Heart left ventricle (tissue), 16 donors: ENCODE data around the gene ZCWPW1. TPM values are rescaled to one million over a fixed set of nuclear protein-coding genes. Genes with fewer than 3 reads are reported as not detected.

Source experiments
- ATAC-seq, 4 donors: fragments of 200-7000 bp; cut with Tn5 transposase; one replicate each; pipeline ENCODE4 v1.9.1; 2020 to 2022; ENCODE audit warnings: moderate library complexity in 4 of 4, mild to moderate bottlenecking in 3 of 4, moderate number of reproducible peaks in 1 of 4
- DNase-seq, 5 donors: peaks; one replicate each; pipeline ENCODE4 v3.0.0-alpha.2; 2020
- H3K27ac ChIP-seq, 12 donors: fragments of 200-600 bp; sonication (generic) in 4 of 12; one replicate each; pipeline versions ENCODE4 v1.5.0 to v1.8.0; 2016 to 2022; ENCODE audit warnings: mild to moderate bottlenecking in 2 of 12
- H3K27me3 ChIP-seq, 9 donors: fragments of 200-600 bp; sonication (generic) in 2 of 9; one replicate each; pipeline versions ENCODE4 v1.5.1 to v1.8.0; 2016 to 2022; ENCODE audit warnings: mild to moderate bottlenecking in 3 of 9
- H3K36me3 ChIP-seq, 9 donors: fragments of 200-600 bp; sonication (generic) in 2 of 9; one replicate each; pipeline versions ENCODE4 v1.5.0 to v1.8.0; 2018 to 2022; ENCODE audit warnings: mild to moderate bottlenecking in 2 of 9
- H3K4me1 ChIP-seq, 12 donors: fragments of 200-600 bp; sonication (generic) in 4 of 12; one replicate each; pipeline versions ENCODE4 v1.5.0 to v1.8.0; 2016 to 2022; ENCODE audit warnings: mild to moderate bottlenecking in 3 of 12
- H3K4me3 ChIP-seq, 12 donors: fragments of 200-600 bp; sonication (generic) in 4 of 12; one replicate each; pipeline versions ENCODE4 v1.5.0 to v1.8.0; 2017 to 2022; ENCODE audit warnings: mild to moderate bottlenecking in 9 of 12, moderate library complexity in 4 of 12
- H3K9me3 ChIP-seq, 12 donors: fragments of 200-600 bp; sonication (generic) in 4 of 12; one replicate each; pipeline versions ENCODE4 v1.5.0 to v1.8.0; 2016 to 2022; ENCODE audit warnings: mild to moderate bottlenecking in 1 of 12
- CTCF ChIP-seq, 12 donors: fragments of 200-600 bp; sonication (generic) in 4 of 12; IDR thresholded peaks; one replicate each; pipeline versions ENCODE4 v1.5.0 to v1.8.0; 2018 to 2022; ENCODE audit warnings: antibody characterized with exemption in 12 of 12, mild to moderate bottlenecking in 5 of 12
- POLR2A ChIP-seq, 2 donors: fragments of 450-650 bp; IDR thresholded peaks; one replicate each; pipeline ENCODE4 v1.6.1; 2017; ENCODE audit warnings: antibody characterized with exemption in 2 of 2, mild to moderate bottlenecking in 2 of 2, moderate library complexity in 2 of 2
- WGBS, 4 donors: extraction: QIAGEN DNeasy Blood & Tissue Kit in 2 of 4; methylation state at CpG; one replicate each; pipeline versions ENCODE4 v1.1.5 to v1.1.7; 2013 to 2018; 5-methylcytosine and 5-hydroxymethylcytosine counted together
- intact Hi-C, 10 donors: fragments of 100-400 bp; cut with DNase I; formaldehyde crosslinking; loops; one replicate each; pipeline versions ENCODE4 v1.11.1 to v1.14.2; 2022
- polyA plus RNA-seq, 2 donors: library from polyadenylated mRNA; stranded (reverse); fragments of 200-250 nt; gene quantifications; one replicate each; pipeline ENCODE4 v1.2.3, GENCODE V29; 2013
- total RNA-seq, 9 donors: library from RNA; depleted of rRNA in 2 of 9; stranded (reverse); fragments of >200 nt in 2 of 9; fragmentation: NEBNext Ultra II Directional in 3 of 9; extraction: Animal tissue kit (Norgen Biotek cat#: 25700) in 3 of 9; gene quantifications; one replicate each; pipeline versions ENCODE4 v1.1.0 to v1.2.4, GENCODE V29; 2016 to 2023
- donor health status: ischemic (EF 13 %, LVEDD 7.1; RV severe dilation, severe dysfunction).
- donor health status: healthy with polysubstance abuse.
- donor health status: DM: no; HTN: yes; CAD: no.
- donor health status: DM: no; HTN: no; CAD: no.
- donor health status: ischemic (EF 25% LVEDD 6.9; RV normal size, moderate dysfunction).
- donor health status: ischemic (EF 25% LVEDD 5.7; RV mildly dilated, moderate dysfunction).
- donor health status: healthy.
- donor health status: DM: yes; HTN: yes; CAD: no.
- donor health status: ischemic (EF 35%, LVEDD 5.7; RV mildly dilated, moderate dysfunction).
- donor health status: nonischemic (EF 11% LVEDD 7.7; RV severe dilation, severe dysfunction).
- donor health status: DM: yes; HTN: yes; CAD: no.
- donor health status: PGD.
- donor health status: ischemic (EF 29% LVEDD 5.4; RV normal size, mild dysfunction).
- donor health status: nonischemic (EF 23%, LVEDD 6.1; RV moderate dilation, normal function).

The ZCWPW1 gene
- total and polyA plus RNA-seq, 11 donors = 2.8 to 6.4 (median 4.0) TPM

- Histone ChIP-seq H3K27ac (no peak overlapping the region), H3K9me3 (no peaks in the 10 kb centered on the region), H3K4me3 (no peak overlapping the region), H3K36me3 (peaks cover 0 to 19% (median 0%) of the 10 kb centered on the region in 9 donors), H3K4me1 (peaks cover 0 to 21% (median 0%) of the 10 kb centered on the region in 12 donors), H3K27me3 (no peaks in the 10 kb centered on the region)
- ATAC-seq = no peak
- TF ChIP-seq CTCF (IDR thresholded peaks at IDR 0.05) = no peak
- TF ChIP-seq POLR2A (IDR thresholded peaks at IDR 0.05) = no peak
- no peak for DNase-seq
- intact Hi-C loops = no loop called here
- 97 to 100% (median 98%) methylated on average over 2 of the region's 2 CpGs for WGBS, 4 donors
These were observed 26.3 kb downstream of the ZCWPW1 start for GRCh38 chr7:100402241-100402640.

GRCh38 chr7:100401811-100402210, 26.7 kb downstream of the ZCWPW1 start:
- intact Hi-C loops = no loop called here
- H3K4me1 ChIP-seq = peaks cover 0 to 25% (median 0%) of the 10 kb centered on the region in 12 donors
- no peak overlapping the region for H3K4me3 ChIP-seq
- peaks cover 0 to 19% (median 0%) of the 10 kb centered on the region in 9 donors for H3K36me3 ChIP-seq
- no peaks in the 10 kb centered on the region for H3K9me3 ChIP-seq
- no peaks in the 10 kb centered on the region for H3K27me3 ChIP-seq
- no peak overlapping the region for H3K27ac ChIP-seq
- DNase-seq = no peak
- 73 to 76% (median 75%) methylated on average over 5 of the region's 5 CpGs for WGBS, 4 donors
- no peak for TF ChIP-seq CTCF (IDR thresholded peaks at IDR 0.05)
- no peak for TF ChIP-seq POLR2A (IDR thresholded peaks at IDR 0.05)
- ATAC-seq = no peak

- Histone ChIP-seq H3K27me3 (no peaks in the 10 kb centered on the region), H3K27ac (no peak overlapping the region), H3K9me3 (no peaks in the 10 kb centered on the region), H3K4me1 (peaks cover 0 to 37% (median 0%) of the 10 kb centered on the region in 12 donors), H3K4me3 (no peak overlapping the region), H3K36me3 (peaks cover 0 to 19% (median 0%) of the 10 kb centered on the region in 9 donors)
- DNase-seq = no peak
- no peak for ATAC-seq
- 75 to 89% (median 82%) methylated on average over 9 to 11 of the region's 11 CpGs for WGBS, 4 donors
- TF ChIP-seq POLR2A (IDR thresholded peaks at IDR 0.05) = no peak
- peak in 2 of 12 donors; percentile 4 to 5 for TF ChIP-seq CTCF (IDR thresholded peaks at IDR 0.05)
- intact Hi-C loops = no loop called here
These were observed 27.8 kb downstream of the ZCWPW1 start for GRCh38 chr7:100400656-100401055.

GRCh38 chr7:100400041-100400440, 28.5 kb downstream of the ZCWPW1 start:
- no peak for TF ChIP-seq CTCF (IDR thresholded peaks at IDR 0.05)
- no peak for TF ChIP-seq POLR2A (IDR thresholded peaks at IDR 0.05)
- DNase-seq (no peak), ATAC-seq (no peak)
- H3K4me3 ChIP-seq = no peak overlapping the region
- H3K9me3 ChIP-seq = no peaks in the 10 kb centered on the region
- H3K36me3 ChIP-seq = peaks cover 0 to 19% (median 0%) of the 10 kb centered on the region in 9 donors
- no peaks in the 10 kb centered on the region for H3K27me3 ChIP-seq
- 95 to 99% (median 97%) methylated on average over 3 of the region's 3 CpGs for WGBS, 4 donors
- intact Hi-C loops = no loop called here
- H3K27ac ChIP-seq = no peak overlapping the region
- peaks cover 0 to 43% (median 0%) of the 10 kb centered on the region in 12 donors for H3K4me1 ChIP-seq
